ENCODE results near the gene MECR.

- TF ChIP-seq, protein P1, sequence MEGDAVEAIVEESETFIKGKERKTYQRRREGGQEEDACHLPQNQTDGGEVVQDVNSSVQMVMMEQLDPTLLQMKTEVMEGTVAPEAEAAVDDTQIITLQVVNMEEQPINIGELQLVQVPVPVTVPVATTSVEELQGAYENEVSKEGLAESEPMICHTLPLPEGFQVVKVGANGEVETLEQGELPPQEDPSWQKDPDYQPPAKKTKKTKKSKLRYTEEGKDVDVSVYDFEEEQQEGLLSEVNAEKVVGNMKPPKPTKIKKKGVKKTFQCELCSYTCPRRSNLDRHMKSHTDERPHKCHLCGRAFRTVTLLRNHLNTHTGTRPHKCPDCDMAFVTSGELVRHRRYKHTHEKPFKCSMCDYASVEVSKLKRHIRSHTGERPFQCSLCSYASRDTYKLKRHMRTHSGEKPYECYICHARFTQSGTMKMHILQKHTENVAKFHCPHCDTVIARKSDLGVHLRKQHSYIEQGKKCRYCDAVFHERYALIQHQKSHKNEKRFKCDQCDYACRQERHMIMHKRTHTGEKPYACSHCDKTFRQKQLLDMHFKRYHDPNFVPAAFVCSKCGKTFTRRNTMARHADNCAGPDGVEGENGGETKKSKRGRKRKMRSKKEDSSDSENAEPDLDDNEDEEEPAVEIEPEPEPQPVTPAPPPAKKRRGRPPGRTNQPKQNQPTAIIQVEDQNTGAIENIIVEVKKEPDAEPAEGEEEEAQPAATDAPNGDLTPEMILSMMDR (IDR thresholded peaks at IDR 0.05): no peak
- no peak for TF ChIP-seq POLR2A (IDR thresholded peaks at IDR 0.05)
Measured at GRCh38 chr1:29148656-29149491, 81.9 kb downstream of the MECR start.

All from vagina (tissue), 2 donors.